Measurements from ENCODE around the gene INPP4B.

INPP4B gene

DNA sequence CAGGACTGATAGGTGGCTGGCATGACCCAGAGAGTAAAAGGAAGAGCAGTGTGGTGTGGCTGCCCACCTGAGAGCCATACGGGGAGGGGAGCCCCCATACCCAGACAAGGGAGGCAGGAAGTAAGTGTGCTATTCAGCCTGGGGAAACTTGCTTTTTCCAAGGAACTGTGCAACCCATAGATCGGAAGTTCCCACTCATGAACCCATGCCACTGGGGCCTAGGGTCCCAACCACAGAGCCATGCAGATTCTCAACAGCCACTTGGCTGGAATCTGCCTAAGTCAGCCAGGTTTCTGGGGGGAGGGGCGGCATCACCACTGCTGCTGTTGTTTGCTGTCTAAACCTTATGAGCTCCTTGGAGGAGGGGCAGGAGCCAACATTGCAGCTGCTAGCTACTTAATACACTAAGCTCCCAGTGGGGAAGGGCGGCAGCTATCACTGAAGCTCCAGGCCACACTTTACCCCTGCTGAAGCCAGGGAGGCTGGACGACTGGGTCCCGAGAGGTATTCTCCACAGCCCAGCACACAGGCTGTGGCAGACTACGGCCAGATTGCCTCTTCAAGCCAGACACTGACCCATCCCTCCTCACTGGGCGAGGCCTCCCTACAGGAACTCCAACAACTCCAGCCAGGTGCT lies 410.4 kb downstream of the INPP4B start:
- TF ChIP-seq, protein P1, sequence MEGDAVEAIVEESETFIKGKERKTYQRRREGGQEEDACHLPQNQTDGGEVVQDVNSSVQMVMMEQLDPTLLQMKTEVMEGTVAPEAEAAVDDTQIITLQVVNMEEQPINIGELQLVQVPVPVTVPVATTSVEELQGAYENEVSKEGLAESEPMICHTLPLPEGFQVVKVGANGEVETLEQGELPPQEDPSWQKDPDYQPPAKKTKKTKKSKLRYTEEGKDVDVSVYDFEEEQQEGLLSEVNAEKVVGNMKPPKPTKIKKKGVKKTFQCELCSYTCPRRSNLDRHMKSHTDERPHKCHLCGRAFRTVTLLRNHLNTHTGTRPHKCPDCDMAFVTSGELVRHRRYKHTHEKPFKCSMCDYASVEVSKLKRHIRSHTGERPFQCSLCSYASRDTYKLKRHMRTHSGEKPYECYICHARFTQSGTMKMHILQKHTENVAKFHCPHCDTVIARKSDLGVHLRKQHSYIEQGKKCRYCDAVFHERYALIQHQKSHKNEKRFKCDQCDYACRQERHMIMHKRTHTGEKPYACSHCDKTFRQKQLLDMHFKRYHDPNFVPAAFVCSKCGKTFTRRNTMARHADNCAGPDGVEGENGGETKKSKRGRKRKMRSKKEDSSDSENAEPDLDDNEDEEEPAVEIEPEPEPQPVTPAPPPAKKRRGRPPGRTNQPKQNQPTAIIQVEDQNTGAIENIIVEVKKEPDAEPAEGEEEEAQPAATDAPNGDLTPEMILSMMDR (IDR thresholded peaks at IDR 0.05; ENCODE audit: insufficient read depth, low read length, missing control alignments): no peak
- no peak for DNase-seq (ENCODE audit: low read depth, low spot score)
- CTCF ChIA-PET: no interaction called here
- POLR2A ChIA-PET: no interaction called here
- H3K4me3 ChIP-seq (ENCODE audit: low read depth, low read length): no peak overlapping the region

DNA sequence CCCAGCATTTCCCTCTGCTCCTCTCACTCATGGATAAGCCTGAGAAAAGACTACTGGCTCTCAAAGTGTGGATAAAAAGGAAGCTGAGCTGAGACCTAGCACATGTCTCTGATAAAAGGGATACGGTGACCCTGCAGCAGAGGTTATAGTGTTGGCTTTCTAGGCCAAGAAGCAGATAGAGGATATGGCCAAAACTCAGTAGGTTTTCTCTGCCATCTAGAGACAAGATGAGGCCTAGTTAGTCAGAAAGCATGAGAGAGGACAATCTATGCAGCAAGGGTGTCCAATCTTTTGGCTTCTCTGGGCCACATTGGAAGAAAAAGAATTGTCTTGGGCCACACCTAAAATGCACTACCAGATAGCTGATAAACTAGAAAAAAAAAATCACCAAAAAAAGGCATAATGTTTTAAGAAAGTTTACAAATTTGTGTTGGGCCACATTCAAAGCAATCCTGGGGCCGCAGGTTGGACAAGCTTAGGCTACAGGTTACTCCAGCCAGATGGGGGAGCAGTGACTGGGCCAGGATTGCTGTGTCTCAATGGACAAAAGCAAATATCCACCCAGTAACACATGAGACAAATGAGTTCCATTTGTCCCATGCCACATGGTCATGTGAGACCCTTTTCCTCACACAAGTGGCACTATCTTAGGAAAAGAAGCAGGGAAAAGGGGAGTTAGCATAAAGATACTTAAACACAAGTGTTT lies 411.4 kb downstream of the INPP4B start:
- POLR2A ChIA-PET: no interaction called here
- H3K4me3 ChIP-seq (ENCODE audit: low read depth, low read length): no peak overlapping the region
- TF ChIP-seq, protein P1 (IDR thresholded peaks at IDR 0.05; ENCODE audit: insufficient read depth, low read length, missing control alignments): no peak
- CTCF ChIA-PET: no interaction called here
- no peak for DNase-seq (ENCODE audit: low read depth, low spot score)

DNA sequence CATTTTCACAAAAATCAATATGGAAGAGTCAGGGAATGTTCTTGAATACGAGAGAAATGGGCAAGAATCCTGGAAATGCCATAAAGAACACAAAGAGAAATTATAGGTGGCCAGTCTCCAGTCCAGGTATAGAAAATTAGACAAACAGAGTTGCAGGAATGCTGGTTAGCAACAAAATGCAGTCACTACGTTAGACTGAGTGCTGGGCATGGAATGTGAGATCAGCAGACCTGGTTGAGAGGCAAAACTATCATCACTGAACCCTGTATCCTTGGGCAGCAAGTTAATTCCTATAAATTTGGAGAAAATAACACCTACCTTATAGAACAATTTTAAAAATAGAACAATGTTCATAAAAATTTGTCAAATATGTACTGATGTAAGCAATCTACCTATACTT lies 417.4 kb downstream of the INPP4B start:
- TF ChIP-seq, protein P1 (IDR thresholded peaks at IDR 0.05; ENCODE audit: insufficient read depth, low read length, missing control alignments): no peak
- ChIA-PET CTCF (interaction anchor here (1.2 kb wide), 1 partner anchor 78 kb away, joined by 3 read pairs; no protein-coding TSS in a partner anchor), POLR2A (no interaction called here)
- DNase-seq (ENCODE audit: low read depth, low spot score): no peak
- H3K4me3 ChIP-seq (ENCODE audit: low read depth, low read length): no peak overlapping the region

DNA sequence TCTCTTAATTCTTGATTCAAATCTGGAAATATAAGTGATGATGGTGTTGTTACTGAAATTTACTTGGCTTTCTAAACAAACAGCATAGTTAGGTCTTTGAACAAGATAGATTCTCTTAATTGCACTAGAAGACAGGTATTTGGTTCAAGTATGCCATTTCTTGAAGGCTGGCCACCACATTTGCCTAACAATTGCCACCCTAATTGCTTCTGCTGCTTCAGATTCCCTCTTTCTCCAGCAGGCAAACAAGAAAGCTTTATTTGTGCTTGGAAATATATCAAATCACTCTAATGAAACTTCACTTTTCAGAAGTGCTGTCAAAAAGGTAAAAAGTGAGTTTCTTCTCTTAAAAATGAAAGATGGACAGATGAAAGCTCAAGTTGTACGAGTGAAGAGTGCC lies 418.6 kb downstream of the INPP4B start:
- TF ChIP-seq, protein P1 (IDR thresholded peaks at IDR 0.05; ENCODE audit: insufficient read depth, low read length, missing control alignments): no peak
- ChIA-PET CTCF (interaction anchor here (1.1 to 1.2 kb wide), 2 partner anchors 11 to 77 kb away, joined by 3 to 4 read pairs; no protein-coding TSS in a partner anchor), POLR2A (no interaction called here)
- H3K4me3 ChIP-seq (ENCODE audit: low read depth, low read length): no peak overlapping the region
- no peak for DNase-seq (ENCODE audit: low read depth, low spot score)

DNA sequence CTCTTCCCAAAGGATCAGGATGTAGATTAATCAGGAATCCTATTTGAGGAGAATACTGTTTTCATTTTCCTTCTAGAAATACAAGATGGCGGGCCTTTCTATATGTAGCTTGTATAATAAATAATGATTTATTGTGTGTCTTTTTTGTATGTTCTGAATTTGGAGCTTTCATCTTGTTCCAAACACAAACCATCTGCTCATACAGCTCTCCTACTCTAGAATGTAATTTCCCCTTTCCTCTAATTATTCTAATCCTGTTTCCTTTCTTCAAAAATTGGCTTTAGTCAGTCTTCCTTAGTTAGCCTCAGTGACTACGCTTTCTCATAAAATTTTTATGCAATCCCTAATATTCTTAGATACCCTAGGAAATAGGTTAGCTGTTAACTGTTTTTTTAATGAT lies 422.2 kb downstream of the INPP4B start:
- H3K4me3 ChIP-seq (ENCODE audit: low read depth, low read length): no peak overlapping the region
- ChIA-PET POLR2A (no interaction called here), CTCF (no interaction called here)
- TF ChIP-seq, protein P1 (IDR thresholded peaks at IDR 0.05; ENCODE audit: insufficient read depth, low read length, missing control alignments): no peak
- no peak for DNase-seq (ENCODE audit: low read depth, low spot score)

DNA sequence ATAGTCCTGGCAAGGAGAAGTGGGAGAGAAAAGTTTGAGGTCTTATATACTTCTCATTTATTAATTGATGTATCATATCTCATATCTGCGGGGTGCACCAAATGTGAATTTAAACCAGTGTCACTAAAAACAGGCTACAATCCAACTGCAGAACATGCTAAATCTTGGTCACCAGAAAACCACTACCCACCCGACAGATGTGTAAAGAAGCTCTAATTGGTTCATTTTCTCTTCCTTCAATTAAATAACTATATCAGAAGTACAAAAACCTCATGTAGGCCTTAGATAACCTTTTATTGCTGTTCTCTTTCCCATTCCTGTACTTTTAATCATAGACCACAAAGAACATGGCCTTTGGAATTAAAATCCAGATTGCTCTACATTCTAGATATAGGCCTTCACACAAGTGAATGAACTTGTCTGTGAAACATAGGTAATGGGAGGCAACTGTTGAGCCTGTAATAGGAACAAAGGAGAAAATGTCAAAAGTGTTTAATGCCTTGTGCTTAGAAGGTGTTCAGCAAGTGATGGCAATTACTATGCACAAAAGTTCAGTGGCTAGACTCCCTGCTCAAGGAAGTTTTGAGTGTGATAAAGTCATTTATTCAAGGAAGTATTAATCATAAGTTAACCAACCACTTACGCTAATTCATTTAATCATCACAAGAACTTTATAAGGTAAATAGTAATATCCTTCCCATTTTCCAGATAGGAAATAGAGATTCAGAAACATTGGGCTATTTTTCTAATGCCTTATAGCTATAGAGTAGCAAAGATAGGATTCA lies 425.6 kb downstream of the INPP4B start:
- CTCF ChIA-PET: no interaction called here
- POLR2A ChIA-PET: no interaction called here
- no peak for DNase-seq (ENCODE audit: low read depth, low spot score)
- TF ChIP-seq, protein P1 (IDR thresholded peaks at IDR 0.05; ENCODE audit: insufficient read depth, low read length, missing control alignments): no peak
- no peak overlapping the region for H3K4me3 ChIP-seq (ENCODE audit: low read depth, low read length)

Measured in AG04449 (cell line).